Uterus (tissue), 4 donors: ENCODE results near the gene CABCOCO1. TPM values are rescaled to one million over a fixed set of nuclear protein-coding genes. Genes with fewer than 3 reads are reported as not detected.

Experiments
- DNase-seq, 2 donors: peaks; one replicate each; pipeline ENCODE4 v3.0.0-alpha.2; 2019 to 2020
- H3K27ac ChIP-seq, 2 donors: fragments of 200-600 bp; sonication (generic); 1 replicate in 1 of 2; 2 replicates in 1 of 2; pipeline ENCODE4 v1.5.1; 2016 to 2018
- H3K27me3 ChIP-seq, 2 donors: fragments of 200-600 bp; sonication (generic); one replicate each; pipeline ENCODE4 v1.5.1; 2018 to 2019; ENCODE audit warnings: control low read depth in 1 of 2
- H3K36me3 ChIP-seq, 2 donors: fragments of 200-600 bp; sonication (generic); one replicate each; pipeline ENCODE4 v1.5.1; 2019; ENCODE audit warnings: control low read depth in 1 of 2
- H3K4me1 ChIP-seq, 2 donors: fragments of 200-600 bp; sonication (generic); one replicate each; pipeline ENCODE4 v1.5.1; 2018 to 2019; ENCODE audit warnings: control low read depth in 1 of 2
- H3K4me3 ChIP-seq, 2 donors: fragments of 200-600 bp; sonication (generic); 1 replicate in 1 of 2; 2 replicates in 1 of 2; pipeline ENCODE4 v1.5.1; 2018 to 2019; ENCODE audit warnings: mild to moderate bottlenecking in 1 of 2
- H3K9me3 ChIP-seq, 2 donors: fragments of 200-600 bp; sonication (generic); one replicate each; pipeline ENCODE4 v1.5.1; 2019; ENCODE audit warnings: control low read depth in 1 of 2
- CTCF ChIP-seq, 4 experiments: fragments of 200-600 bp in 2 of 4; fragments of 450-650 bp in 2 of 4; sonication (generic) in 2 of 4; IDR thresholded peaks; one replicate each; pipeline ENCODE4 v1.5.1; 2016 to 2019; ENCODE audit warnings: antibody characterized with exemption in 4 of 4, mild to moderate bottlenecking in 2 of 4, moderate library complexity in 1 of 4
- POLR2A ChIP-seq, 2 donors: fragments of 450-650 bp; IDR thresholded peaks; one replicate each; pipeline ENCODE4 v1.6.1; 2016; ENCODE audit warnings: antibody characterized with exemption in 2 of 2, mild to moderate bottlenecking in 1 of 2, moderate library complexity in 1 of 2
- intact Hi-C: fragments of 100-400 bp; cut with DNase I; formaldehyde crosslinking; loops from one replicate; pipeline ENCODE4 v1.15.1; 2023; ENCODE audit warnings: low total_unique reads
- total RNA-seq, 4 donors: library from RNA; depleted of rRNA in 3 of 4; stranded (reverse); fragments of >200 nt in 3 of 4; gene quantifications; one replicate each; pipeline versions ENCODE4 v1.1.0 to v1.2.4, GENCODE V29; 2014 to 2023
- donor health status: DM: yes; HTN: yes; CAD: no.

Gene CABCOCO1
- total RNA-seq, 4 donors from 2014 or later: 1.9 to 6.7 TPM; not detected in 2

GRCh38 chr10:61784354-61785133 lies 121.8 kb downstream of the CABCOCO1 start:
- no peak for DNase-seq
- intact Hi-C loops: no loop called here
- Histone ChIP-seq H3K9me3 (no peaks in the 10 kb centered on the region), H3K27me3 (no peaks in the 10 kb centered on the region), H3K36me3 (no peaks in the 10 kb centered on the region), H3K4me1 (no peaks in the 10 kb centered on the region), H3K4me3 (no peak overlapping the region), H3K27ac (no peak overlapping the region)
- TF ChIP-seq POLR2A (IDR thresholded peaks at IDR 0.05) (no peak), CTCF (IDR thresholded peaks at IDR 0.05) (no peak)

GRCh38 chr10:61785473-61786105 lies 122.9 kb downstream of the CABCOCO1 start:
- TF ChIP-seq CTCF (IDR thresholded peaks at IDR 0.05): no peak
- TF ChIP-seq POLR2A (IDR thresholded peaks at IDR 0.05): no peak
- Histone ChIP-seq H3K27ac (no peak overlapping the region), H3K4me1 (no peaks in the 10 kb centered on the region), H3K9me3 (no peaks in the 10 kb centered on the region), H3K36me3 (no peaks in the 10 kb centered on the region), H3K4me3 (no peak overlapping the region), H3K27me3 (no peaks in the 10 kb centered on the region)
- no peak for DNase-seq
- intact Hi-C loops: no loop called here

GRCh38 chr10:61786728-61787127 lies 124.0 kb downstream of the CABCOCO1 start:
- H3K9me3 ChIP-seq: no peaks in the 10 kb centered on the region
- H3K4me3 ChIP-seq: peak overlapping the region in 1 of 2 donors; percentile 6
- H3K27ac ChIP-seq: peak overlapping the region; percentile 43 to 63
- H3K36me3 ChIP-seq: no peaks in the 10 kb centered on the region
- no peaks in the 10 kb centered on the region for H3K27me3 ChIP-seq
- DNase-seq: peak in 1 of 2 donors; percentile 24
- no peak for TF ChIP-seq CTCF (IDR thresholded peaks at IDR 0.05)
- TF ChIP-seq POLR2A (IDR thresholded peaks at IDR 0.05): no peak
- intact Hi-C loops: no loop called here
- no peaks in the 10 kb centered on the region for H3K4me1 ChIP-seq

GRCh38 chr10:61787170-61787569 lies 124.4 kb downstream of the CABCOCO1 start:
- H3K27me3 ChIP-seq: no peaks in the 10 kb centered on the region
- intact Hi-C loops: no loop called here

More at GRCh38 chr10:61787170-61787569, 124.4 kb downstream of the CABCOCO1 start:
- Histone ChIP-seq H3K27ac (peak overlapping the region; percentile 43 to 63), H3K36me3 (no peaks in the 10 kb centered on the region), H3K4me1 (no peaks in the 10 kb centered on the region), H3K4me3 (peak overlapping the region in 1 of 2 donors; percentile 6), H3K9me3 (no peaks in the 10 kb centered on the region)
- TF ChIP-seq POLR2A (IDR thresholded peaks at IDR 0.05) (no peak), CTCF (IDR thresholded peaks at IDR 0.05) (no peak)
- DNase-seq: no peak
